Activated CD4-positive, alpha-beta T cell treated with anti-CD3 and anti-CD28 coated beads, Interleukin-10, Interleukin-2, amounts not matched to agents 100 ng/mL and 50 ng/mL, durations not matched to agents 16 hours and 8 hours (primary cell): ENCODE results near the gene TSPAN33.
"Not testable (repeated sequence)": the region's sequence is repeated elsewhere in the genome, so short reads cannot be mapped to it uniquely, and the experiment has no call there.

Experiments used
- DNase-seq: peaks from one replicate; pipeline ENCODE4 v3.0.0-alpha.2; 2020

TSPAN33 gene

GRCh38 chr7:129209067-129209926, 64.8 kb downstream of the TSPAN33 start:
- DNase-seq: no peak

GRCh38 chr7:129210256-129210988, 65.9 kb downstream of the TSPAN33 start:
- DNase-seq: peak; percentile 77

- DNase-seq: no peak
Measured at GRCh38 chr7:129210989-129211312, 66.4 kb downstream of the TSPAN33 start.

GRCh38 chr7:129212126-129212525, 67.6 kb downstream of the TSPAN33 start:
- no peak for DNase-seq

- no peak for DNase-seq
Measured at GRCh38 chr7:129212596-129212995, 68.1 kb downstream of the TSPAN33 start.

- peak; percentile 16 for DNase-seq
Measured at GRCh38 chr7:129213828-129214227, 69.3 kb downstream of the TSPAN33 start.

GRCh38 chr7:129215691-129216090, 71.2 kb downstream of the TSPAN33 start:
- DNase-seq: not testable (repeated sequence)

- DNase-seq: not testable (repeated sequence)
Measured at GRCh38 chr7:129216101-129216715, 71.7 kb downstream of the TSPAN33 start.

GRCh38 chr7:129216821-129217416, 72.4 kb downstream of the TSPAN33 start:
- DNase-seq: not testable (repeated sequence)

- DNase-seq: peak; percentile 83
Measured at GRCh38 chr7:129218514-129219062, 74.1 kb downstream of the TSPAN33 start.

- not testable (repeated sequence) for DNase-seq
Measured at GRCh38 chr7:129219166-129219565, 74.7 kb downstream of the TSPAN33 start.
